NB4 (cell line): ENCODE measurements around the gene PBOV1.

Experiments used
- DNase-seq: peaks from one replicate; pipeline ENCODE4 v3.0.0; 2010; ENCODE audit warnings: low read depth
- H3K4me3 ChIP-seq: one replicate; pipeline ENCODE4 v1.5.1; 2011; ENCODE audit warnings: mild to moderate bottlenecking, low read depth, low read length, moderate library complexity
- CTCF ChIP-seq: IDR thresholded peaks from one replicate; pipeline ENCODE4 v1.5.1; 2012; ENCODE audit warnings: low read depth, low read length
- MAX ChIP-seq: IDR thresholded peaks from 2 replicates; pipeline ENCODE4 v1.6.1; 2011; ENCODE audit warnings: low read depth, low read length
- MYC ChIP-seq: IDR thresholded peaks from 2 replicates; pipeline ENCODE4 v1.6.1; 2011; ENCODE audit warnings: low read depth, low read length
- POLR2A ChIP-seq: IDR thresholded peaks from 2 replicates; pipeline ENCODE4 v1.6.1; 2011; ENCODE audit warnings: mild to moderate bottlenecking; ENCODE audit not compliant: insufficient read length; ENCODE audit errors: extremely low read depth

The PBOV1 gene

GRCh38 chr6:138250053-138250452 lies 31.8 kb upstream of the PBOV1 start:
- DNase-seq, result no peak
- TF ChIP-seq MAX (no peak), CTCF (no peak), MYC (no peak), POLR2A (no peak)
- no peak overlapping the region for H3K4me3 ChIP-seq

GRCh38 chr6:138248878-138249277 lies 30.6 kb upstream of the PBOV1 start:
- H3K4me3 ChIP-seq, result no peak overlapping the region
- DNase-seq, result no peak
- TF ChIP-seq MAX (no peak), CTCF (no peak), POLR2A (no peak), MYC (no peak)

- no peak for DNase-seq
- H3K4me3 ChIP-seq, result no peak overlapping the region
- TF ChIP-seq MAX (no peak), POLR2A (no peak), MYC (no peak), CTCF (no peak)
Measured at GRCh38 chr6:138248011-138248410, 29.7 kb upstream of the PBOV1 start.

GRCh38 chr6:138246650-138247440 lies 28.6 kb upstream of the PBOV1 start:
- no peak for DNase-seq
- no peak overlapping the region for H3K4me3 ChIP-seq
- no peak for TF ChIP-seq MYC
- no peak for TF ChIP-seq MAX
- no peak for TF ChIP-seq POLR2A

- H3K4me3 ChIP-seq, result no peak overlapping the region
- no peak for TF ChIP-seq CTCF
- TF ChIP-seq POLR2A, result no peak
- TF ChIP-seq MAX, result no peak
- TF ChIP-seq MYC, result no peak
- no peak for DNase-seq
Measured at GRCh38 chr6:138245751-138246150, 27.5 kb upstream of the PBOV1 start.

GRCh38 chr6:138242987-138243592 lies 24.8 kb upstream of the PBOV1 start:
- H3K4me3 ChIP-seq, result no peak overlapping the region
- DNase-seq, result no peak
- TF ChIP-seq MYC (no peak), MAX (no peak), CTCF (no peak), POLR2A (no peak)
